Measurements from ENCODE around the gene VPS13D. TPM values are rescaled to one million over a fixed set of nuclear protein-coding genes. Genes with fewer than 3 reads are reported as not detected.

VPS13D gene
- total RNA-seq, 1 experiment from 2014 or later = 33.1 TPM

GRCh38 chr1:12300706-12301105 lies 70.9 kb downstream of the VPS13D start:
- ChIA-PET POLR2A (no interaction called here), CTCF (no interaction called here)
- no peak for DNase-seq (ENCODE audit: low read depth, low spot score)
- H3K4me1 ChIP-seq (ENCODE audit: control insufficient read depth, insufficient read depth, low read length) = no peaks in the 10 kb centered on the region
- no TSS peak for BruUV-seq (replicated peaks)
- in situ Hi-C loops (cut with HindIII; ENCODE audit: low pct_unique_long_range_greater_than_20kb, low sequenced_read_pairs) = no loop called here
- TF ChIP-seq POLR2AphosphoS5 (IDR thresholded peaks at IDR 0.05; ENCODE audit: low read depth, low read length) (no peak), CTCF (IDR thresholded peaks at IDR 0.05) (no peak), TCF7L2 (IDR thresholded peaks at IDR 0.05; ENCODE audit: low read depth, low read length) (no peak), REST (IDR thresholded peaks at IDR 0.05; ENCODE audit: insufficient read depth in 1 of 2, low read depth in 2 of 2, low read length in 1 of 2) (no peak), SIN3A (IDR thresholded peaks at IDR 0.05; ENCODE audit: borderline replicate concordance, insufficient read depth, low read depth, low read length) (no peak)
- no peak overlapping the region for H3K27ac ChIP-seq (ENCODE audit: low read length)
- H3K27me3 ChIP-seq (ENCODE audit: control insufficient read depth, insufficient read depth, low read length) = no peaks in the 10 kb centered on the region
- H3K9me3 ChIP-seq (ENCODE audit: control insufficient read depth, insufficient read depth, low read depth, low read length) = no peaks in the 10 kb centered on the region
- no peak for ATAC-seq
- no peak overlapping the region for H3K4me3 ChIP-seq (ENCODE audit: low read depth in 2 of 2, low read length in 2 of 2)
- intact Hi-C loops (cut with micrococcal nuclease; ENCODE audit: unreplicated experiment) = no loop called here
- H3K36me3 ChIP-seq (ENCODE audit: control insufficient read depth, insufficient read depth, low read length) = peaks cover 9% of the 10 kb centered on the region

GRCh38 chr1:12301518-12302237 lies 71.8 kb downstream of the VPS13D start:
- no peaks in the 10 kb centered on the region for H3K27me3 ChIP-seq (ENCODE audit: control insufficient read depth, insufficient read depth, low read length)
- intact Hi-C loops (cut with micrococcal nuclease; ENCODE audit: unreplicated experiment) (no loop called here), in situ Hi-C loops (cut with HindIII; ENCODE audit: low pct_unique_long_range_greater_than_20kb, low sequenced_read_pairs) (no loop called here)
- no peaks in the 10 kb centered on the region for H3K4me1 ChIP-seq (ENCODE audit: control insufficient read depth, insufficient read depth, low read length)
- no peaks in the 10 kb centered on the region for H3K9me3 ChIP-seq (ENCODE audit: control insufficient read depth, insufficient read depth, low read depth, low read length)
- no peak overlapping the region for H3K4me3 ChIP-seq (ENCODE audit: low read depth in 2 of 2, low read length in 2 of 2)
- POLR2A ChIA-PET = no interaction called here
- DNase-seq (ENCODE audit: low read depth, low spot score) (no peak), ATAC-seq (no peak)
- BruUV-seq (replicated peaks) = no TSS peak
- no peak for TF ChIP-seq SIN3A (IDR thresholded peaks at IDR 0.05; ENCODE audit: borderline replicate concordance, insufficient read depth, low read depth, low read length)
- no peak for TF ChIP-seq REST (IDR thresholded peaks at IDR 0.05; ENCODE audit: insufficient read depth in 1 of 2, low read depth in 2 of 2, low read length in 1 of 2)
- TF ChIP-seq CTCF (IDR thresholded peaks at IDR 0.05) = no peak
- no peak for TF ChIP-seq TCF7L2 (IDR thresholded peaks at IDR 0.05; ENCODE audit: low read depth, low read length)
- TF ChIP-seq POLR2AphosphoS5 (IDR thresholded peaks at IDR 0.05; ENCODE audit: low read depth, low read length) = no peak
- H3K27ac ChIP-seq (ENCODE audit: low read length) = no peak overlapping the region
- peaks cover 6% of the 10 kb centered on the region; the same call in 1 of the 2 replicates for H3K36me3 ChIP-seq (ENCODE audit: control insufficient read depth, insufficient read depth, low read length)
- CTCF ChIA-PET = interaction anchor here (0.5 kb wide), 1 partner anchor 295 kb away, joined by 3 read pairs; no protein-coding TSS in a partner anchor

All from Panc1 (cell line).